ENCODE measurements around the gene SLC1A7. TPM values are rescaled to one million over a fixed set of nuclear protein-coding genes. Genes with fewer than 3 reads are reported as not detected.

The SLC1A7 gene
- total RNA-seq, 4 donors from 2014 or later: 0.45 to 3.7 (median 0.84) TPM

DNA sequence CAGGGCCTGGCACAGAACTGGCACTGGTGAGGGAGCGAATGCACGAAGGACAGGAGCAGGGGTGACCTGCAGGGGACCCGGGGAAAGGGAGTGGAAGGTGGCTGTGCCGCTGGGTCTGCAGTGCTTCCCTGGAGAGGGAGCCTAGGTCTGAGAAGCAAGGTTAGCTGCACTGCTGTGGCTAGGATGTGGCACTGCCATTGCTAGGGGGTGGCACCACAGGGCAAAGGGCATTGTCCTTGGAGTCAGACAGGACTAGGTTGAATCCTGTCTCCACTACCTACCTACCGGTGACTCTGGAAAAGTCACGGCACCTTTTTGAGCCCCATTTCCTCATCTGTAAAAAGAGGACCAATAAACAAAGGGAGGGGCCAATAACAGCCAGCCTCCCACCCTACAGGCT is 28.3 kb downstream of the SLC1A7 start:
- H3K27me3 ChIP-seq: peaks cover 0 to 7% (median 0%) of the 10 kb centered on the region in 4 donors
- 84% methylated on average over 4 of the region's 6 CpGs for WGBS
- no peak overlapping the region for H3K4me3 ChIP-seq
- peaks cover 9 to 27% (median 15%) of the 10 kb centered on the region in 4 donors for H3K4me1 ChIP-seq
- intact Hi-C loops (cut with DNase I): no loop called here
- H3K36me3 ChIP-seq: no peaks in the 10 kb centered on the region
- H3K27ac ChIP-seq (replicated peaks in 1 of 4): no peak overlapping the region
- TF ChIP-seq EP300 (IDR thresholded peaks at IDR 0.05) (no peak), POLR2AphosphoS5 (IDR thresholded peaks at IDR 0.05) (no peak), POLR2A (IDR thresholded peaks at IDR 0.05; ENCODE audit: low read depth) (no peak)
- TF ChIP-seq, protein P1, sequence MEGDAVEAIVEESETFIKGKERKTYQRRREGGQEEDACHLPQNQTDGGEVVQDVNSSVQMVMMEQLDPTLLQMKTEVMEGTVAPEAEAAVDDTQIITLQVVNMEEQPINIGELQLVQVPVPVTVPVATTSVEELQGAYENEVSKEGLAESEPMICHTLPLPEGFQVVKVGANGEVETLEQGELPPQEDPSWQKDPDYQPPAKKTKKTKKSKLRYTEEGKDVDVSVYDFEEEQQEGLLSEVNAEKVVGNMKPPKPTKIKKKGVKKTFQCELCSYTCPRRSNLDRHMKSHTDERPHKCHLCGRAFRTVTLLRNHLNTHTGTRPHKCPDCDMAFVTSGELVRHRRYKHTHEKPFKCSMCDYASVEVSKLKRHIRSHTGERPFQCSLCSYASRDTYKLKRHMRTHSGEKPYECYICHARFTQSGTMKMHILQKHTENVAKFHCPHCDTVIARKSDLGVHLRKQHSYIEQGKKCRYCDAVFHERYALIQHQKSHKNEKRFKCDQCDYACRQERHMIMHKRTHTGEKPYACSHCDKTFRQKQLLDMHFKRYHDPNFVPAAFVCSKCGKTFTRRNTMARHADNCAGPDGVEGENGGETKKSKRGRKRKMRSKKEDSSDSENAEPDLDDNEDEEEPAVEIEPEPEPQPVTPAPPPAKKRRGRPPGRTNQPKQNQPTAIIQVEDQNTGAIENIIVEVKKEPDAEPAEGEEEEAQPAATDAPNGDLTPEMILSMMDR (IDR thresholded peaks at IDR 0.05): no peak
- peaks cover 0 to 7% (median 3%) of the 10 kb centered on the region in 4 donors for H3K9me3 ChIP-seq
- no peak for DNase-seq (ENCODE audit: extremely low spot score)

DNA sequence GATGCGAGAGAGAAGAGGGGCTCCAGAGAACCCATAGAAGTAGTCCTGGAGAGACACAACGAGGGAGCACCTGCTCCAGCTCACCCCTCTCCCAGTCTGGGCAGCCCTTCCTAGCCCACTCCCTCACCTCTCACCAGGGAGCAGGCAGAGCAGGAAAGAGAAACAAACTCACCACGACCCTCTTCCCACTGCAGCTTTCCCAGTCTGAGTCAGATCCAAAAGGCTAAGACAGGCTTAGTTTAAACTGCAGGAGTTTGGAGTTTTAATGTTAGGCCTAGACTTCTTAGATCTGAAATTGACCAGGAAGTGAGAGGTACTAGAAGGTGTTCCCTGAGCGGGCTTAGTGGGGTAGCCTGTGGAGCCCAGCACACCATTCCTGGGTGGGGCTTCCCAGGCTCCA is 29.6 kb downstream of the SLC1A7 start:
- TF ChIP-seq, protein P1 (IDR thresholded peaks at IDR 0.05): no peak
- TF ChIP-seq POLR2AphosphoS5 (IDR thresholded peaks at IDR 0.05): no peak
- no peak for TF ChIP-seq POLR2A (IDR thresholded peaks at IDR 0.05; ENCODE audit: low read depth)
- TF ChIP-seq EP300 (IDR thresholded peaks at IDR 0.05): no peak
- peaks cover 0 to 7% (median 3%) of the 10 kb centered on the region in 4 donors for H3K9me3 ChIP-seq
- H3K27ac ChIP-seq (replicated peaks in 1 of 4): no peak overlapping the region
- intact Hi-C loops (cut with DNase I): no loop called here
- H3K36me3 ChIP-seq: no peaks in the 10 kb centered on the region
- peaks cover 11 to 31% (median 20%) of the 10 kb centered on the region in 4 donors for H3K4me1 ChIP-seq
- no peak overlapping the region for H3K4me3 ChIP-seq
- peaks cover 0 to 7% (median 0%) of the 10 kb centered on the region in 4 donors for H3K27me3 ChIP-seq
- no peak for DNase-seq (ENCODE audit: extremely low spot score)
- WGBS: 88% methylated on average over 4 of the region's 4 CpGs

DNA sequence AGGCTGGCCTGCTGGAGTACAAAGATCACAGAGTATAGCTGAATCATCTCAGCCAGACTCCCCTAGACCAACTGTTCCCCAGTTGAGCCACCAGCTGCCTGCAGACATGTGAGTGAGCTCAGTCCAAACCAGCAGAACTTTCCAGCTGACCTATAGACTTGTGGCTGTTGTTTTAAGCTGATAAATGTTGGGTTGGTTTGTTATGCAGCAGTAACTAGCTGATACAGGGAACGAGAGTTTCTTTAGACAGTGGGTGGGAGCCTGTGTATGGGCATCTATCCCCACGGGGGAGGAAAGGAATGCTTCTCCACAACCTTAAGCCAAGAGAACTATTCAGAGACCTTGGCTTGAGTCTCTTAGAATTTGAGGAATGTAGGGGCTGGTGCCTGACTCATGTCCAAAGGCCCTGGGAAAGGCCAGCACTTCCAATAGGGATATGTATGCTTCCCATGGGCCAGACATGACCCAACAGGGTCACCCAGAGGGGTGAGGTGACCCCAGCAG is 30.1 kb downstream of the SLC1A7 start:
- 88% methylated on average over 2 of the region's 2 CpGs for WGBS

DNA sequence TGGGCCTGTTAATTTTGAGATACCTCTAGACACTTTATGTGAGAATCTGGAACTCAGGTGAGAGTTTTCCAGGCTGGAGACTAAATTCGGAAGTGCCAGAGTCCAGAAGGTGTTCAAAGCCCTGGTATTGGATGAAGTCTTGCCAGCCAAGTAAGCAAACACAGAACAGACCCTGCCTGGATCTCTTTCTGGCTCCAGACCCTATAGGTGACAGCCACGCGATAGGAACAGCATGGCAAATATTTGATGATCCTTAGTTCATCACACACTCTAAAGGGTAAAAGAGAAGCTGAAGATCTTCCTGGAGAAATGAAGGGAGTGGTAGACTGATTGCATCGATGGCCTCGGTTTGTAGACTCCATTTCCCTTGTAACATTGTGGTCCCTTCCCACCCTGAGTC is 30.7 kb downstream of the SLC1A7 start:
- H3K4me1 ChIP-seq: peaks cover 11 to 31% (median 20%) of the 10 kb centered on the region in 4 donors
- TF ChIP-seq POLR2A (IDR thresholded peaks at IDR 0.05; ENCODE audit: low read depth) (no peak), POLR2AphosphoS5 (IDR thresholded peaks at IDR 0.05) (no peak), EP300 (IDR thresholded peaks at IDR 0.05) (no peak)
- TF ChIP-seq, protein P1 (IDR thresholded peaks at IDR 0.05): no peak
- H3K27me3 ChIP-seq: peaks cover 0 to 7% (median 0%) of the 10 kb centered on the region in 4 donors
- intact Hi-C loops (cut with DNase I): no loop called here
- no peak overlapping the region for H3K27ac ChIP-seq (replicated peaks in 1 of 4)
- no peak overlapping the region for H3K4me3 ChIP-seq
- WGBS: 76% methylated on average over 5 of the region's 5 CpGs
- H3K9me3 ChIP-seq: peaks cover 0 to 7% (median 3%) of the 10 kb centered on the region in 4 donors
- DNase-seq (ENCODE audit: extremely low spot score): no peak
- H3K36me3 ChIP-seq: no peaks in the 10 kb centered on the region

More for the DNA sequence above, 30.1 kb downstream of the SLC1A7 start:
- Histone ChIP-seq H3K4me1 (peaks cover 11 to 31% (median 20%) of the 10 kb centered on the region in 4 donors), H3K9me3 (peaks cover 0 to 7% (median 3%) of the 10 kb centered on the region in 4 donors), H3K4me3 (no peak overlapping the region), H3K27me3 (peaks cover 0 to 7% (median 0%) of the 10 kb centered on the region in 4 donors), H3K36me3 (no peaks in the 10 kb centered on the region), H3K27ac (replicated peaks in 1 of 4) (no peak overlapping the region)
- TF ChIP-seq EP300 (IDR thresholded peaks at IDR 0.05) (no peak), POLR2AphosphoS5 (IDR thresholded peaks at IDR 0.05) (no peak), POLR2A (IDR thresholded peaks at IDR 0.05; ENCODE audit: low read depth) (no peak)
- TF ChIP-seq, protein P1 (IDR thresholded peaks at IDR 0.05): no peak
- DNase-seq (ENCODE audit: extremely low spot score): no peak
- intact Hi-C loops (cut with DNase I): no loop called here

All from esophagus muscularis mucosa (tissue), 4 donors.